Measurements from ENCODE around the gene F13B.

- TF ChIP-seq CTCF (IDR thresholded peaks at IDR 0.05; ENCODE audit: low read depth, low read length) (no peak), EZH2phosphoT487 (IDR thresholded peaks at IDR 0.05; ENCODE audit: low read depth) (no peak)
Observed at GRCh38 chr1:197029749-197030148, 37.3 kb downstream of the F13B start.
